ENCODE data around the gene OAS1.

The OAS1 gene

DNA sequence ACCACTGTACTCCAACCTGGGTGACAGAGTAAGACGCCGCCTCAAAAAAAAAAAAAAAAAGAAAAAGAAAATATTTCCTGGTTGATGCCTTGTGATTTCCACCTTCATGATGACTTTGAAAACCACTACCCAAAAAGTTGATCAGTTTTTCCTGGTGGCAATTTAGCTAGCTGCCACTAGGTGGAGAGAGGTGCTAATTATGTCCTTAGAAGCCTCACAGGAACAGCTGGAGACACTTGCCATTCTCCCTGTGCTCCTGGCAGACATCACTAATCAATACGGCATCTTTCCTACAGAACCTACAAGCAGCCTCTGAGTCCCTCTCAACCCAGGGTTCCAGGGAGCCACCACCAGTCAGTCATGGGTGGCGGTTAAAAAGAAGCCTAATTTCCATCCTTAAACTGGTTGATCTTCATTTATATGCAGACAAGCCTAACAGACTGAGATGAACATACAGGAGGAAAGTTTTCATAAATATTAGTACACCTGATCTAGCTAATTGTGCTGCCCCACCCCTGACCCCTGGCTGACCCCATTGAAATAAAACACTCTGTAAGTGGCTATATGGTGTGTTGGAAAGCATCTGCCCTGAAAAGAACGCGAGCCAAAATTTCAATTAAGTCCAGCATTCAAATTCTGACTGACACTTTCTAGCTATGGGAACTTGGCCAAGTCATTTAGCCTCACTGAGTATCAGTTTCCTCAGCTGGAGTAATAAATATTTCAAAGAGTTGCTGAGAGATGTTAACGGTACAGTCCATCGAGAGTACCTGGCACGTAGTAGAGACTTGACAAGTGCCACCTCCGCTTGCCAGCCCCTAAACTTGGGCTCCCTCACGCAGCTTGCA is 6.2 kb upstream of the OAS1 start (continued):
- TF ChIP-seq, protein P1, sequence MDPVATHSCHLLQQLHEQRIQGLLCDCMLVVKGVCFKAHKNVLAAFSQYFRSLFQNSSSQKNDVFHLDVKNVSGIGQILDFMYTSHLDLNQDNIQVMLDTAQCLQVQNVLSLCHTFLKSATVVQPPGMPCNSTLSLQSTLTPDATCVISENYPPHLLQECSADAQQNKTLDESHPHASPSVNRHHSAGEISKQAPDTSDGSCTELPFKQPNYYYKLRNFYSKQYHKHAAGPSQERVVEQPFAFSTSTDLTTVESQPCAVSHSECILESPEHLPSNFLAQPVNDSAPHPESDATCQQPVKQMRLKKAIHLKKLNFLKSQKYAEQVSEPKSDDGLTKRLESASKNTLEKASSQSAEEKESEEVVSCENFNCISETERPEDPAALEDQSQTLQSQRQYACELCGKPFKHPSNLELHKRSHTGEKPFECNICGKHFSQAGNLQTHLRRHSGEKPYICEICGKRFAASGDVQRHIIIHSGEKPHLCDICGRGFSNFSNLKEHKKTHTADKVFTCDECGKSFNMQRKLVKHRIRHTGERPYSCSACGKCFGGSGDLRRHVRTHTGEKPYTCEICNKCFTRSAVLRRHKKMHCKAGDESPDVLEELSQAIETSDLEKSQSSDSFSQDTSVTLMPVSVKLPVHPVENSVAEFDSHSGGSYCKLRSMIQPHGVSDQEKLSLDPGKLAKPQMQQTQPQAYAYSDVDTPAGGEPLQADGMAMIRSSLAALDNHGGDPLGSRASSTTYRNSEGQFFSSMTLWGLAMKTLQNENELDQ (tag by site-specific recombination; IDR thresholded peaks at IDR 0.05; ENCODE audit: low read depth): no peak
- TF ChIP-seq, protein P2, sequence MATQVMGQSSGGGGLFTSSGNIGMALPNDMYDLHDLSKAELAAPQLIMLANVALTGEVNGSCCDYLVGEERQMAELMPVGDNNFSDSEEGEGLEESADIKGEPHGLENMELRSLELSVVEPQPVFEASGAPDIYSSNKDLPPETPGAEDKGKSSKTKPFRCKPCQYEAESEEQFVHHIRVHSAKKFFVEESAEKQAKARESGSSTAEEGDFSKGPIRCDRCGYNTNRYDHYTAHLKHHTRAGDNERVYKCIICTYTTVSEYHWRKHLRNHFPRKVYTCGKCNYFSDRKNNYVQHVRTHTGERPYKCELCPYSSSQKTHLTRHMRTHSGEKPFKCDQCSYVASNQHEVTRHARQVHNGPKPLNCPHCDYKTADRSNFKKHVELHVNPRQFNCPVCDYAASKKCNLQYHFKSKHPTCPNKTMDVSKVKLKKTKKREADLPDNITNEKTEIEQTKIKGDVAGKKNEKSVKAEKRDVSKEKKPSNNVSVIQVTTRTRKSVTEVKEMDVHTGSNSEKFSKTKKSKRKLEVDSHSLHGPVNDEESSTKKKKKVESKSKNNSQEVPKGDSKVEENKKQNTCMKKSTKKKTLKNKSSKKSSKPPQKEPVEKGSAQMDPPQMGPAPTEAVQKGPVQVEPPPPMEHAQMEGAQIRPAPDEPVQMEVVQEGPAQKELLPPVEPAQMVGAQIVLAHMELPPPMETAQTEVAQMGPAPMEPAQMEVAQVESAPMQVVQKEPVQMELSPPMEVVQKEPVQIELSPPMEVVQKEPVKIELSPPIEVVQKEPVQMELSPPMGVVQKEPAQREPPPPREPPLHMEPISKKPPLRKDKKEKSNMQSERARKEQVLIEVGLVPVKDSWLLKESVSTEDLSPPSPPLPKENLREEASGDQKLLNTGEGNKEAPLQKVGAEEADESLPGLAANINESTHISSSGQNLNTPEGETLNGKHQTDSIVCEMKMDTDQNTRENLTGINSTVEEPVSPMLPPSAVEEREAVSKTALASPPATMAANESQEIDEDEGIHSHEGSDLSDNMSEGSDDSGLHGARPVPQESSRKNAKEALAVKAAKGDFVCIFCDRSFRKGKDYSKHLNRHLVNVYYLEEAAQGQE (tag by site-specific recombination; IDR thresholded peaks at IDR 0.05): no peak
- TF ChIP-seq ZNF544 (tag by site-specific recombination; IDR thresholded peaks at IDR 0.05) (no peak), SETDB1 (IDR thresholded peaks at IDR 0.05; ENCODE audit: insufficient read length, low read length) (peak; percentile 26), KLF7 (tag by site-specific recombination; IDR thresholded peaks at IDR 0.05; ENCODE audit: borderline replicate concordance) (no peak)

DNA sequence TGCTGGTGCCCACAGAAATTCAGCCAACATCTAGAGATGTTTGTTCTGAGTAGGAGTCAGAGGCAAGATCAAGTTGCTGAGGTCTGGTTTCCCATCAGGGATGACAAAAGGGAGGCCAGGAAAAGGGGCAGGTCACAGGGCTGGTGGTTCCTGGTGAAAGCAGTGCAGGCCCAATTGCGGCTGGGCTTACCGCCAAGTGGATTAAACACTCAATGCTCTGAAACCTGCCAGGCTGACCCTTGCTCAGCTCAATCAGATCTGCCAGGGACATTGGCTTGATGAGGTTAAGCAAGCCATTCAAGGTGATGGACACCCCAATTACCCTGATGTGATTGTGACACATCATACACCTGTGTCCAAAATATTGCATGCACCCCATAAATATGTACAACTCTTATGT is 5.5 kb upstream of the OAS1 start:
- no peak overlapping the region for H3K27ac ChIP-seq (ENCODE audit: extremely low read depth, low read depth, low read length)
- H3K4me1 ChIP-seq (ENCODE audit: control insufficient read depth, insufficient read depth, low read length): no peaks in the 10 kb centered on the region
- H3K36me3 ChIP-seq (ENCODE audit: control insufficient read depth in 2 of 2, insufficient read depth in 1 of 2, low read length in 2 of 2): no peaks in the 10 kb centered on the region
- no peak overlapping the region for H3K4me3 ChIP-seq (ENCODE audit: low read depth, low read length)
- ChIA-PET CTCF (interaction anchor here (0.7 to 1.5 kb wide), 3 partner anchors 16 to 251 kb away, joined by 3 to 4 read pairs (median 3); no protein-coding TSS in a partner anchor), POLR2A (no interaction called here)
- TF ChIP-seq ZNF776 (tag by site-specific recombination; IDR thresholded peaks at IDR 0.05; ENCODE audit: borderline replicate concordance) (no peak), ZNF2 (tag by site-specific recombination; IDR thresholded peaks at IDR 0.05) (no peak), ZNF184 (tag by site-specific recombination; IDR thresholded peaks at IDR 0.05) (no peak), ZNF19 (tag by site-specific recombination; IDR thresholded peaks at IDR 0.05; ENCODE audit: low read depth) (no peak), ZNF510 (tag by site-specific recombination; IDR thresholded peaks at IDR 0.05; ENCODE audit: insufficient replicate concordance) (no peak), ZNF555 (tag by site-specific recombination; conservative IDR thresholded peaks at IDR 0.05) (no peak)
- TF ChIP-seq, protein P3, sequence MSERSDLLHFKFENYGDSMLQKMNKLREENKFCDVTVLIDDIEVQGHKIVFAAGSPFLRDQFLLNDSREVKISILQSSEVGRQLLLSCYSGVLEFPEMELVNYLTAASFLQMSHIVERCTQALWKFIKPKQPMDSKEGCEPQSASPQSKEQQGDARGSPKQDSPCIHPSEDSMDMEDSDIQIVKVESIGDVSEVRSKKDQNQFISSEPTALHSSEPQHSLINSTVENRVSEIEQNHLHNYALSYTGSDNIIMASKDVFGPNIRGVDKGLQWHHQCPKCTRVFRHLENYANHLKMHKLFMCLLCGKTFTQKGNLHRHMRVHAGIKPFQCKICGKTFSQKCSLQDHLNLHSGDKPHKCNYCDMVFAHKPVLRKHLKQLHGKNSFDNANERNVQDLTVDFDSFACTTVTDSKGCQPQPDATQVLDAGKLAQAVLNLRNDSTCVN (tag by site-specific recombination; optimal IDR thresholded peaks at IDR 0.05): no peak
- no peaks in the 10 kb centered on the region for H3K9me3 ChIP-seq (ENCODE audit: control insufficient read depth, insufficient read depth, low read depth, low read length)

DNA sequence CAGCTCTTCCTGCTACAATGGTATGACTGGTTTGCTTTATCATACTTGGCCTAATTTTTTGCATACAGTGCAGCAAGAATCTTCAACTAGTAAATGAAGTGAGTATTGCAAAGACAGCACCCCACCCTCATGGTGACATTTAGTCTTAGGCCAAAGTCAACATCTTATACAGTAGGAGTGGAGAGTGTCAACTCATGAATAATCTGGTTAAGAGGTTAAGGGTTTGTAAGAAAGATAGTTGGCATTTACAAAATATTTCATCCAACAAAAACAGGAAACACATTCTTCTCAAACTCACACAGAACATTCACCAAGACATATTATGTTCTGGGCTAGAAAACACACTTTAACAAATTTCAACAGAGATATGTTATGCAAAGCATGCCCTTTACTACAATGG is 2.2 kb upstream of the OAS1 start:
- ChIA-PET CTCF (interaction anchor here (0.7 kb wide), 1 partner anchor 103 kb away, joined by 3 read pairs; no protein-coding TSS in a partner anchor), POLR2A (no interaction called here)
- H3K27ac ChIP-seq (ENCODE audit: extremely low read depth, low read depth, low read length): no peak overlapping the region
- H3K4me3 ChIP-seq (ENCODE audit: low read depth, low read length): no peak overlapping the region
- H3K36me3 ChIP-seq (ENCODE audit: control insufficient read depth in 2 of 2, insufficient read depth in 1 of 2, low read length in 2 of 2): no peaks in the 10 kb centered on the region
- H3K9me3 ChIP-seq (ENCODE audit: control insufficient read depth, insufficient read depth, low read depth, low read length): no peaks in the 10 kb centered on the region
- H3K4me1 ChIP-seq (ENCODE audit: control insufficient read depth, insufficient read depth, low read length): no peaks in the 10 kb centered on the region
- TF ChIP-seq MZF1 (tag by site-specific recombination; IDR thresholded peaks at IDR 0.05; ENCODE audit: borderline replicate concordance): no peak
- no peak for TF ChIP-seq ZNF394 (tag by site-specific recombination; IDR thresholded peaks at IDR 0.05; ENCODE audit: borderline replicate concordance)
- TF ChIP-seq, protein P4, sequence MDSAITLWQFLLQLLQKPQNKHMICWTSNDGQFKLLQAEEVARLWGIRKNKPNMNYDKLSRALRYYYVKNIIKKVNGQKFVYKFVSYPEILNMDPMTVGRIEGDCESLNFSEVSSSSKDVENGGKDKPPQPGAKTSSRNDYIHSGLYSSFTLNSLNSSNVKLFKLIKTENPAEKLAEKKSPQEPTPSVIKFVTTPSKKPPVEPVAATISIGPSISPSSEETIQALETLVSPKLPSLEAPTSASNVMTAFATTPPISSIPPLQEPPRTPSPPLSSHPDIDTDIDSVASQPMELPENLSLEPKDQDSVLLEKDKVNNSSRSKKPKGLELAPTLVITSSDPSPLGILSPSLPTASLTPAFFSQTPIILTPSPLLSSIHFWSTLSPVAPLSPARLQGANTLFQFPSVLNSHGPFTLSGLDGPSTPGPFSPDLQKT (IDR thresholded peaks at IDR 0.05; ENCODE audit: borderline replicate concordance, low read depth, low read length): no peak
- no peak for TF ChIP-seq ZBTB21 (tag by site-specific recombination; IDR thresholded peaks at IDR 0.05)
- TF ChIP-seq ZNF302 (tag by site-specific recombination; IDR thresholded peaks at IDR 0.05; ENCODE audit: low read depth): no peak
- no peak for TF ChIP-seq ZNF10 (tag by site-specific recombination; IDR thresholded peaks at IDR 0.05)
- TF ChIP-seq ZNF658 (tag by site-specific recombination; IDR thresholded peaks at IDR 0.05): no peak
- TF ChIP-seq ZNF114 (tag by site-specific recombination; IDR thresholded peaks at IDR 0.05): no peak
- TF ChIP-seq GLI2 (tag by site-specific recombination; IDR thresholded peaks at IDR 0.05; ENCODE audit: borderline replicate concordance, low read depth): no peak
- TF ChIP-seq ZFP3 (tag by site-specific recombination; IDR thresholded peaks at IDR 0.05; ENCODE audit: low read depth): no peak
- TF ChIP-seq SP2 (tag by site-specific recombination; IDR thresholded peaks at IDR 0.05): no peak
- no peak for TF ChIP-seq SALL2 (tag by site-specific recombination; IDR thresholded peaks at IDR 0.05; ENCODE audit: borderline replicate concordance)
